K562 (cell line): ENCODE results near the gene TMEM255A. TPM values are rescaled to one million over a fixed set of nuclear protein-coding genes. Genes with fewer than 3 reads are reported as not detected.

Experiments used
- ATF1 ChIP-seq, 2 experiments: fragments of 450-650 bp in 1 of 2; IDR thresholded peaks; 2 replicates each; pipeline ENCODE4 v1.6.1; 2016; ENCODE audit warnings: missing compliant biosample characterization in 1 of 2, missing genetic modification characterization in 1 of 2
- BCOR ChIP-seq: fragments of 450-650 bp; IDR thresholded peaks from 2 replicates; pipeline ENCODE4 v1.6.1; 2016
- BRD9 ChIP-seq: fragments of 450-650 bp; IDR thresholded peaks from 2 replicates; pipeline ENCODE4 v1.6.1; 2018; ENCODE audit warnings: low read depth; ENCODE audit not compliant: partially characterized antibody
- ELF4 ChIP-seq: fragments of 450-650 bp; formaldehyde crosslinking; IDR thresholded peaks from 2 replicates; pipeline ENCODE4 v1.4.0; 2022; ENCODE audit warnings: missing genetic modification characterization
- EWSR1 ChIP-seq: fragments of 450-650 bp; IDR thresholded peaks from 2 replicates; pipeline ENCODE4 v1.6.1; 2018; ENCODE audit warnings: borderline replicate concordance, mild to moderate bottlenecking, low read depth, moderate library complexity; ENCODE audit not compliant: partially characterized antibody
- HNRNPL ChIP-seq: fragments of 200-400 bp; formaldehyde crosslinking; IDR thresholded peaks from 2 replicates; pipeline ENCODE4 v1.6.1; 2017; ENCODE audit warnings: low read depth, mild to moderate bottlenecking, low read length
- IRF2 ChIP-seq: sonication (generic); formaldehyde crosslinking; IDR thresholded peaks from 2 replicates; pipeline ENCODE4 v1.8.1; 2022; ENCODE audit warnings: mild to moderate bottlenecking, missing genetic modification reagents
- KLF16 ChIP-seq: IDR thresholded peaks from 2 replicates; pipeline ENCODE4 v1.6.1; 2016; ENCODE audit warnings: antibody characterized with exemption
- L3MBTL2 ChIP-seq: fragments of 450-650 bp; IDR thresholded peaks from 2 replicates; pipeline ENCODE4 v1.6.1; 2016; ENCODE audit warnings: mild to moderate bottlenecking, moderate library complexity
- MAFF ChIP-seq: IDR thresholded peaks from 2 replicates; pipeline ENCODE4 v1.6.1; 2012; ENCODE audit warnings: low read length, improper control_type of control experiment
- MCM3 ChIP-seq: fragments of 450-650 bp; IDR thresholded peaks from 2 replicates; pipeline ENCODE4 v1.6.1; 2016
- NCOA1 ChIP-seq: fragments of 450-650 bp; IDR thresholded peaks from 2 replicates; pipeline ENCODE4 v1.6.1; 2016; ENCODE audit warnings: low read depth
- RUNX1 ChIP-seq: sonication (generic); IDR thresholded peaks from 2 replicates; pipeline ENCODE4 v1.6.1; 2016; ENCODE audit warnings: antibody characterized with exemption, low read depth
- SP2 ChIP-seq: IDR thresholded peaks from 2 replicates; pipeline ENCODE4 v1.6.1; 2011; ENCODE audit warnings: mild to moderate bottlenecking, low read depth, low read length, moderate library complexity; ENCODE audit not compliant: poor library complexity, severe bottlenecking; ENCODE audit errors: extremely low read depth
- SUPT5H ChIP-seq: fragments of 450-650 bp; IDR thresholded peaks from 2 replicates; pipeline ENCODE4 v1.6.1; 2016
- TARDBP ChIP-seq: fragments of 450-650 bp; IDR thresholded peaks from 2 replicates; pipeline ENCODE4 v1.6.1; 2016
- polyA plus RNA-seq, 8 experiments: library from polyadenylated mRNA; depleted of rRNA in 4 of 8; stranded (reverse) in 5 of 8; unstranded in 3 of 8; fragments of >200 nt; fragmentation: Nextera tagmentation in 2 of 8; fragmentation: Illumina TruSeq in 1 of 8; extraction: Ambion mirVana in 2 of 8; extraction: Trizol in 1 of 8; gene quantifications; 2 replicates each; pipeline versions ENCODE4 v1.2.1 to v1.2.3, GENCODE V29; 2011 to 2014; ENCODE audit warnings: inconsistent platforms in 1 of 8, missing spikeins in 1 of 8
- total RNA-seq, 7 experiments: library from RNA; depleted of rRNA in 6 of 7; stranded (reverse); fragments of >200 nt in 6 of 7; fragmentation: Illumina TruSeq in 2 of 7; extraction: Trizol in 2 of 7; gene quantifications; 2 replicates each; pipeline versions ENCODE4 v1.2.1 to v1.2.3, GENCODE V29; 2011 to 2021; ENCODE audit warnings: low replicate concordance in 1 of 7
- TF ChIP-seq, protein P1 (sequence below), 3 experiments: fragments of 200-800 bp in 1 of 3; fragments of 250-450 bp in 1 of 3; fragments of 450-650 bp in 1 of 3; sonication (Bioruptor Pico) in 1 of 3; sonication (Bioruptor generic) in 1 of 3; formaldehyde crosslinking in 1 of 3; IDR thresholded peaks; 2 replicates each; pipeline versions ENCODE4 v1.6.1 to v1.8.0; 2016 to 2022; ENCODE audit warnings: mild to moderate bottlenecking in 2 of 3, missing genetic modification characterization in 2 of 3, missing compliant biosample characterization in 1 of 3, moderate library complexity in 1 of 3
- TF ChIP-seq, protein P2 (sequence below), 2 experiments: fragments of 450-650 bp; formaldehyde crosslinking in 1 of 2; IDR thresholded peaks; 2 replicates each; pipeline versions ENCODE4 v1.4.0 to v1.6.1; 2014 to 2020; ENCODE audit warnings: mild to moderate bottlenecking in 2 of 2, borderline replicate concordance in 1 of 2, low read depth in 1 of 2

Gene TMEM255A
- total and polyA plus RNA-seq, 9 of the 15 experiments (the other 6 are each of a cell fraction or from before 2014, with no cell fraction given), result 0.01 TPM; not detected in 8

DNA sequence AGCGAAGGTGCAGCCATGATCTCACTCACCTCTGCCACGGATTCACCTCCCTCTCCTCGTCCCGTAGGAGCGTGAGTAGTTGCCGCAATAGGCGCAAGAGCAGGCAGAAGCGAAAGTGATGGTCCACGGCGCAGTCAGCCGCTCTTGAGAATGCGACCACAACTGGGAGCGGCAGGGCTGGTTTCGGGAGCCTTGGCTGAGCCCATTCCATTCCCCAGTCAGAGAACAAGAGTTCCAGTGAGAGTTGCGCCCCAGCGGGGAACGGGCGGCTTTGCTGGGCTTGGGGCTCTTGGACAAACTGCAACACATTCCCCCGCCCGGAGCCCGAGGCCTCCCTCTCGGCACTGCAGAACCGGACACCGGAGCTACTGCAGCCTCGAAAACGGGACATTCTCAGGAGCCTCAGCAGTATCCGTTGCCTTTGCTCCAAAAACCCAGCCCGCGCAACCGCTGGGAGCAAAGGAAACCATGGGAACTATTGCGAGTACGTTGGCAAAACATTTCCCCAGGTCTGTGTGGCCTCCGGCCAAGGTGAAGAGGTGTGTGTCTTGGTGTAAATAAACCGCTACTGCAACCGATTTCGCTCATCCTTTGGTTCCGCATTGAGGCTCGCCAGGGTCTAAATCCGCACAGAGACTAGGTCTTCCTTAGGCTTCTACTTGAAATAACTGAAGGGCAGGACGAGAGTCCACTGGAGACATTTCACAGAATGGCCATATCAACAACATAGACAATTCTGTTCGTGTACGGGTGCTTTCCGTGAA is 66.3 kb downstream of the TMEM255A start (continued):
- TF ChIP-seq ATF1 (CRISPR knock-in tag; IDR thresholded peaks at IDR 0.05) (no peak), ATF1 (tag; IDR thresholded peaks at IDR 0.05) (peak; percentile 63), HNRNPL (no peak), BRD9 (no peak), TARDBP (no peak), NCOA1 (peak; percentile 95), EWSR1 (no peak), SUPT5H (peak; percentile 70), L3MBTL2 (peak; percentile 69), IRF2 (CRISPR knock-in tag) (no peak), RUNX1 (no peak), KLF16 (no peak), SP2 (no peak), ELF4 (CRISPR knock-in tag) (no peak), MCM3 (no peak), BCOR (peak; percentile 53; the same call in 1 of the 2 replicates), MAFF (no peak)
- TF ChIP-seq, protein P1, sequence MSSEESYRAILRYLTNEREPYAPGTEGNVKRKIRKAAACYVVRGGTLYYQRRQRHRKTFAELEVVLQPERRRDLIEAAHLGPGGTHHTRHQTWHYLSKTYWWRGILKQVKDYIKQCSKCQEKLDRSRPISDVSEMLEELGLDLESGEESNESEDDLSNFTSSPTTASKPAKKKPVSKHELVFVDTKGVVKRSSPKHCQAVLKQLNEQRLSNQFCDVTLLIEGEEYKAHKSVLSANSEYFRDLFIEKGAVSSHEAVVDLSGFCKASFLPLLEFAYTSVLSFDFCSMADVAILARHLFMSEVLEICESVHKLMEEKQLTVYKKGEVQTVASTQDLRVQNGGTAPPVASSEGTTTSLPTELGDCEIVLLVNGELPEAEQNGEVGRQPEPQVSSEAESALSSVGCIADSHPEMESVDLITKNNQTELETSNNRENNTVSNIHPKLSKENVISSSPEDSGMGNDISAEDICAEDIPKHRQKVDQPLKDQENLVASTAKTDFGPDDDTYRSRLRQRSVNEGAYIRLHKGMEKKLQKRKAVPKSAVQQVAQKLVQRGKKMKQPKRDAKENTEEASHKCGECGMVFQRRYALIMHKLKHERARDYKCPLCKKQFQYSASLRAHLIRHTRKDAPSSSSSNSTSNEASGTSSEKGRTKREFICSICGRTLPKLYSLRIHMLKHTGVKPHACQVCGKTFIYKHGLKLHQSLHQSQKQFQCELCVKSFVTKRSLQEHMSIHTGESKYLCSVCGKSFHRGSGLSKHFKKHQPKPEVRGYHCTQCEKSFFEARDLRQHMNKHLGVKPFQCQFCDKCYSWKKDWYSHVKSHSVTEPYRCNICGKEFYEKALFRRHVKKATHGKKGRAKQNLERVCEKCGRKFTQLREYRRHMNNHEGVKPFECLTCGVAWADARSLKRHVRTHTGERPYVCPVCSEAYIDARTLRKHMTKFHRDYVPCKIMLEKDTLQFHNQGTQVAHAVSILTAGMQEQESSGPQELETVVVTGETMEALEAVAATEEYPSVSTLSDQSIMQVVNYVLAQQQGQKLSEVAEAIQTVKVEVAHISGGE (CRISPR knock-in tag; IDR thresholded peaks at IDR 0.05), result peak; percentile 94 to 100 (median 97); a peak in 5 of 6 replicates
- TF ChIP-seq, protein P2, sequence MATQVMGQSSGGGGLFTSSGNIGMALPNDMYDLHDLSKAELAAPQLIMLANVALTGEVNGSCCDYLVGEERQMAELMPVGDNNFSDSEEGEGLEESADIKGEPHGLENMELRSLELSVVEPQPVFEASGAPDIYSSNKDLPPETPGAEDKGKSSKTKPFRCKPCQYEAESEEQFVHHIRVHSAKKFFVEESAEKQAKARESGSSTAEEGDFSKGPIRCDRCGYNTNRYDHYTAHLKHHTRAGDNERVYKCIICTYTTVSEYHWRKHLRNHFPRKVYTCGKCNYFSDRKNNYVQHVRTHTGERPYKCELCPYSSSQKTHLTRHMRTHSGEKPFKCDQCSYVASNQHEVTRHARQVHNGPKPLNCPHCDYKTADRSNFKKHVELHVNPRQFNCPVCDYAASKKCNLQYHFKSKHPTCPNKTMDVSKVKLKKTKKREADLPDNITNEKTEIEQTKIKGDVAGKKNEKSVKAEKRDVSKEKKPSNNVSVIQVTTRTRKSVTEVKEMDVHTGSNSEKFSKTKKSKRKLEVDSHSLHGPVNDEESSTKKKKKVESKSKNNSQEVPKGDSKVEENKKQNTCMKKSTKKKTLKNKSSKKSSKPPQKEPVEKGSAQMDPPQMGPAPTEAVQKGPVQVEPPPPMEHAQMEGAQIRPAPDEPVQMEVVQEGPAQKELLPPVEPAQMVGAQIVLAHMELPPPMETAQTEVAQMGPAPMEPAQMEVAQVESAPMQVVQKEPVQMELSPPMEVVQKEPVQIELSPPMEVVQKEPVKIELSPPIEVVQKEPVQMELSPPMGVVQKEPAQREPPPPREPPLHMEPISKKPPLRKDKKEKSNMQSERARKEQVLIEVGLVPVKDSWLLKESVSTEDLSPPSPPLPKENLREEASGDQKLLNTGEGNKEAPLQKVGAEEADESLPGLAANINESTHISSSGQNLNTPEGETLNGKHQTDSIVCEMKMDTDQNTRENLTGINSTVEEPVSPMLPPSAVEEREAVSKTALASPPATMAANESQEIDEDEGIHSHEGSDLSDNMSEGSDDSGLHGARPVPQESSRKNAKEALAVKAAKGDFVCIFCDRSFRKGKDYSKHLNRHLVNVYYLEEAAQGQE (IDR thresholded peaks at IDR 0.05; ENCODE audit: borderline replicate concordance), result no peak
- TF ChIP-seq, protein P2 (CRISPR knock-in tag; IDR thresholded peaks at IDR 0.05; ENCODE audit: low read depth), result no peak
